VCaP (cell line): Measurements from ENCODE around the gene ARID1B.

Experiments used
- H3K27ac ChIP-seq: fragments of 450-650 bp; 2 replicates; pipeline ENCODE4 v1.5.1; 2017
- TF ChIP-seq, protein P1 (sequence below): fragments of 450-650 bp; conservative IDR thresholded peaks from 2 replicates; pipeline ENCODE4 v1.5.1; 2017; ENCODE audit warnings: mild to moderate bottlenecking, moderate library complexity

Gene ARID1B

DNA sequence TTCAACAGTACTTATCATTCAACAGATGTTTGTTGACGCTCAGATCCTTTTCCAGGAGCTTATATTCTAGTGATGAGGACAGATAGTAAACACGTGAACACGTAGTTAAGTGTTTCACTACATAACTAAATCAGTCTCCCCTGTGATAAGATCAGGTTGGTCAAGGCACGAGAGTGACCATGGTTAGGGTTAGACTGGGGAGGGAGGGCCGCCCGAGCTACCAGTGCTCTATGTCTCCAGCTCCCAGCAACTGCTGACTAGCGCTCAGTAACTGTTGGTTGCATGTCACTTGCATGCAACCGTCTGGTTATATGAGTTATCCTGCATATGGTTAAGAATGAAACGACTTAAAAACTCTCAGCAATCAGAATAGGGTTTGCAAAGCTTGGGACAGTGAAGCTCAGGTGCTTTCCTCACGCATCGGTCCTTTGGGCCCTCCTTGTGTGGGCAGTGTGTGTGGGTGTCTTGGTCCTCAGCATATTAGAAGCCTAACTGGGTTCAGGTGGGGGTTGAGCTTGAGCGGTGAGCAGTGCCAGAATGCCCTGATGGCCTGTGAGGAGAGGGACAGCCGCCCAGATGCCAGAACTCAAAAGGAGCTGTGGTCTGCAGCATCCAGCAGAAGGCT lies 120.8 kb downstream of the ARID1B start:
- H3K27ac ChIP-seq: no peak overlapping the region
- TF ChIP-seq, protein P1, sequence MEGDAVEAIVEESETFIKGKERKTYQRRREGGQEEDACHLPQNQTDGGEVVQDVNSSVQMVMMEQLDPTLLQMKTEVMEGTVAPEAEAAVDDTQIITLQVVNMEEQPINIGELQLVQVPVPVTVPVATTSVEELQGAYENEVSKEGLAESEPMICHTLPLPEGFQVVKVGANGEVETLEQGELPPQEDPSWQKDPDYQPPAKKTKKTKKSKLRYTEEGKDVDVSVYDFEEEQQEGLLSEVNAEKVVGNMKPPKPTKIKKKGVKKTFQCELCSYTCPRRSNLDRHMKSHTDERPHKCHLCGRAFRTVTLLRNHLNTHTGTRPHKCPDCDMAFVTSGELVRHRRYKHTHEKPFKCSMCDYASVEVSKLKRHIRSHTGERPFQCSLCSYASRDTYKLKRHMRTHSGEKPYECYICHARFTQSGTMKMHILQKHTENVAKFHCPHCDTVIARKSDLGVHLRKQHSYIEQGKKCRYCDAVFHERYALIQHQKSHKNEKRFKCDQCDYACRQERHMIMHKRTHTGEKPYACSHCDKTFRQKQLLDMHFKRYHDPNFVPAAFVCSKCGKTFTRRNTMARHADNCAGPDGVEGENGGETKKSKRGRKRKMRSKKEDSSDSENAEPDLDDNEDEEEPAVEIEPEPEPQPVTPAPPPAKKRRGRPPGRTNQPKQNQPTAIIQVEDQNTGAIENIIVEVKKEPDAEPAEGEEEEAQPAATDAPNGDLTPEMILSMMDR: no peak

DNA sequence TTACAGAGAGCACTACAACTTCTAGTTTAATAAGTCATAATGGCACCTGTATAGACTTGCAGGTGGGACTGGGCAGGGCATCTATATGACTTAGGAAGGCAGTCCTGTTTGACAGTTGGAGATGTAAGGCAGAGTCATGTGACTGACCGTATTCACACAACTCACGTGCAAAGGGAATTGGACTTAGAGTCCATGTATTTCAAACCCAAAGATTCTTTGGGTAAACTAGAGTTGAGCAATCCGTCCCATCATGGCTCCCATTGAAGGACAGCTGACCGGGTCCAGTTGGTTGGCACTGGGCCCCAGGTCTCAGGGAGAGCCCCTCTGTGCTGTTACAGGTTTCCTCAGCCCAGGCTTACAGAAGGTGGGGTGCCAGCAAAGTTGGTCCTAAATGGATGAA lies 121.9 kb downstream of the ARID1B start:
- no peak overlapping the region for H3K27ac ChIP-seq
- TF ChIP-seq, protein P1: no peak

DNA sequence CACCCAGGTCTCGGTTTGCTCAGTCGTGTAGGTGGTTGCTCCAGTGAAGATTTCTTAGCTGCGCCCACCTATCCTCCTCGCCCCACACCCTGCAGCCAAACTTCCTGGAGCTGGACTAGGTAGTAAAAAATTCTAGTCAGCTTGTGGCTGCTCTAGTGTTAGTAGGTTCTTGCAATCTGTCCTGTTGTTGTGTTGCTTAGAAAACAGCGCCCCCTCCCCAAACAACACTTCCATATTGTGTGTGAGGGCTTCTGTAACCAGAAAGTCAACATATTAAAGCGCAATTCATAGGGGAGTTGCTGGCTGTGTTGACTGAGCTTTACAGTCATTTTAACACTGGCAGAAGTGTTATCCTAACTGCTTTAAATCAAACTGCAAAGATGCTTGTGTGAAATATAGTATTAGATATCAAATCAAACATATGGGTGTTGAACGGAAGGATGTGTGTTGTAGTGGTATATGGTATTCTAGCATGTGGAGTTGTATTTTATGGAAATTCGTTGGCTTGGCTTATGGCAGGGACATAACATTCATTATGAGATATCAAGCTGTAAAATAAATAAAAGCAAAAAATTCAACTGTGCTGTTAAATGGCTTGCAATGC lies 122.5 kb downstream of the ARID1B start:
- H3K27ac ChIP-seq: no peak overlapping the region

DNA sequence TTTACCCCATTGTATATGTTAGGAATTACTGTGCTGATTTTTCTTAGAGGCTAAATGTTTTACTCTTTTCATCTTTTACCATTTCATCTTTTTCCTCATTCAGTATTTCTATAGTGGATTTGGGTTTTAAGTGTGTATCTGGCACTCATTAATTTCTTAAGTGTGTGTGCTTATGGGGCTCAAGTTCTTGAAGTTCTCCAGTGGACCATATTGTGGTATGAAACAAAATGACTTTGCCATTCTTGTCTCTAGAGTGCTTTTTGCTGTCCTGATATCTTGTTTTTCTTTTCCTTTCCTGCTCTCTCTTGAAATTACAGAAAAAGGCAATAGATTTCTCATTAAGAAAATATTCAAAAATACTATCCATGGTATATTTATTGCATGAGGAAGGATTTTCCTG lies 123.1 kb downstream of the ARID1B start:
- no peak overlapping the region for H3K27ac ChIP-seq
- TF ChIP-seq, protein P1: no peak

More for the DNA sequence above, 122.5 kb downstream of the ARID1B start:
- TF ChIP-seq, protein P1: no peak

DNA sequence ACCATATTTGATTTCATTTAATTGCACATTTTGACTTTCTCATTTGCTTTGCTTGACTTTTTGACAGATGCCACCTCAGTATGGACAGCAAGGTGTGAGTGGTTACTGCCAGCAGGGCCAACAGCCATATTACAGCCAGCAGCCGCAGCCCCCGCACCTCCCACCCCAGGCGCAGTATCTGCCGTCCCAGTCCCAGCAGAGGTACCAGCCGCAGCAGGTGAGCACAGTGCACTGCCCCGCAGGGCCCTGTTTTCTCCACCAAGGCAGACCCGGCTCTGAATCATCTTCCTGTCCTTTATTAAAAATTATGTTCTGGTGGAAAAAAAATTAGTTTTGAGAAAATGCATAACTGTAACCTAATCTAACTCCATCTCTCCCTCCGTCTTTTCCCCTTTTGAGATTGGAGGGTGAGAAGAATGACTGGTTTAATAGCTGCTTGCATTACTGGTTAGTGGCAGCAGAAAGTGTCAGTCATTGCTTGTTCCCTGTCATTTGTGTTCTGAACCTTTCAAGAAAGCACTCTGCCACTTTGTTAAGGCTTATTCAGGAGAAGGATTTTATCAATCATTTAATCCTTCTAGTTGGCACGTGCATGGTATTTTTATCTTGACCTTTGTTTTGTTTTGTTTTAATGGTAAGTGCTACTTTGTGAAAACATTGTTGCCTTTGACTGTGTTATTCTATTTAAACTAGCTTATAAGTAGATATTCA lies 124.3 kb downstream of the ARID1B start:
- TF ChIP-seq, protein P1: no peak
- H3K27ac ChIP-seq: no peak overlapping the region

DNA sequence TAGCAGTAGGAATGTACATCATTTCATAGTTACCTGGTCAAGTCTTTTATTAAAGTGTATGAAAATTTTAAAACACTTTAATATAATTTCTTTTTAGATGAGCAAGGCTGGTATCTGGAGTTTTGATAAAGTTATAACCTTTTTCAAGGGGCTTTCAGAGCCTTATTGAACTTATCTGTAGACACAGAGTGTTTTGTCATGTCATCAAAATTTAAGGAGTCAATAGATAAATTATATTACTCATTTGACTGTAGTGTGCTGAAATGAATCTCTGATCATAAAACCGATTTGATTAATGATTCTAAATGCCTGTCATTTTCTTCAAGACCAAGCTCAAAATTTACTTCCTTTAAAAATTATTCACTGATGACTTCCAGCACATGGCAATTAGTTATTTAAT lies 125.6 kb downstream of the ARID1B start:
- TF ChIP-seq, protein P1: no peak
- no peak overlapping the region for H3K27ac ChIP-seq

DNA sequence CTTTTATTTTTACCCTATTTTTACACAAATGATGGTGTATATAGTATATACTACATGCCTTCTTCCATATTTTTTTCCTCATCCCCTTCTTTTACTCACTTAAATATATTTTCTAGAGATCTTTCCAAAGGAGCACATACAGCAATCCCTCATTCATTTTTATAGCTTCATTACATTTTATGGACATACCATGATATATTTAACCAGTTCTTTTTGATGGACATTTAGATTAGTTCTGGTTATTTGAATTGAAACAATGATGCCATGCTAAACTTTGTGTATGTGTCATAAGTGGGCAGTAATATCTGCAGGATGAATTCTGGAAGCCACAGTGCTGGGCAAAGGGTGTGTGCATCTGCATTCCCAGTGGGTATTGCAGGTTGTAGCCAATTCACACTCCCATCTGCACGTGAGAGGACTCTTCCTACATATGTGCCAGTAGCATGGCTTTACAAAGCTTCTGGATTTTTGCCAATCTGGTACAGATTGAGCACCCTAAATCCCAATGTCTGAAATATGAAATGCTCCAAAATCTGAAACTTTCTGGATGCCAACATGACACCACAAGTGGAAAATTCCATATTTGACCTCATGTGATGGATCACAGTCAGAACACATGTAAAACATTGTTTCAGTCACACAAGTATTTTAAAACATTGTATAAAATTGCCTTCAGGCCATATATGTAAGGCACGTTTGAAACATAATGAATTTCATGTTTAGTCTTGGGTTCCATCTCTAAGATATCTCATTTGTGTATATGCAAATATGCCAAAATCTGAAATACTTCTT lies 127.2 kb downstream of the ARID1B start:
- no peak overlapping the region for H3K27ac ChIP-seq
- TF ChIP-seq, protein P1: no peak
